ENCODE results near the gene TSKS. TPM values are rescaled to one million over a fixed set of nuclear protein-coding genes. Genes with fewer than 3 reads are reported as not detected.

TSKS gene
- total and polyA plus RNA-seq, 2 of the 13 experiments (the other 11 are each of a cell fraction or from before 2014, with no cell fraction given), result 0.03 TPM; not detected in 1

DNA sequence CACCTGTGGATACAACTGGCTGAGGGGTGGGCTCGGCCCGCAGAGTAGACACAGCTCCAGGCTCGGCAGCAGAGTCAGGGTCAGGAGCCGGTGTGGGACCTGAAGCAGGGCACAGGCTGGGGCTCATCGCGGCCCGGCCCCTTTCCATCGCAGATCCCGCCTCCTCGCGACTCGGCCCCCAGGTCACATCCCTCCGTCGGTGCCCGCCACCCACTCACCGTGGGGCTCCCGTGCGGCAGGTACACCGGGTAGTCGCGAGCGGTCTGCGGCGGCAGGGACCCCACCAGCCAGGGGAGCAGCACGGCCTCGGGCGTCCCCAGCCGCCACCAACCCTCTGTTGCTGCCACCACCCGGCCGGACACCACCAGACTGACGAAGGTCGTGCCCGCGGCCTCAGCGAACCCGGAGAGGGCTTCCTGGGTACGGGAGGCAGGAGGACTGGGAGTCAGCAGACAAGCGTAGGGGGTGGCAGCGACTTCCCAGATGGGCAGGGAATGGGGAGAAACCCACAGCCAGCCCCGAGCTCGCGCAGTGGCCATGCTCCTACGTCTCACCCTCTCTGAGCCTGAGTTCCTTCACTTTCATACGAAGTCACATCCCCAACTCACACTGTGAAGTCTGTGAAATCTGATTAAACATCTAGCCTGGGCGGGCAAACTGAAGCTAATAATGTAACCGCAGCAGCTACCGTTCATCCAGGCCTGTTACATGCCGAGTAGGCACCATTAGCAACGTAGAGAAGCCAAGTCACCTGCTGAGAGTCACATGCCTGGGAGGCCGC, 46.2 kb upstream of the TSKS start (continued):
- TF ChIP-seq, protein P1, sequence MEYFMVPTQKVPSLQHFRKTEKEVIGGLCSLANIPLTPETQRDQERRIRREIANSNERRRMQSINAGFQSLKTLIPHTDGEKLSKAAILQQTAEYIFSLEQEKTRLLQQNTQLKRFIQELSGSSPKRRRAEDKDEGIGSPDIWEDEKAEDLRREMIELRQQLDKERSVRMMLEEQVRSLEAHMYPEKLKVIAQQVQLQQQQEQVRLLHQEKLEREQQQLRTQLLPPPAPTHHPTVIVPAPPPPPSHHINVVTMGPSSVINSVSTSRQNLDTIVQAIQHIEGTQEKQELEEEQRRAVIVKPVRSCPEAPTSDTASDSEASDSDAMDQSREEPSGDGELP (IDR thresholded peaks at IDR 0.05; ENCODE audit: borderline replicate concordance, low read depth), result no peak
- TF ChIP-seq, protein P2, sequence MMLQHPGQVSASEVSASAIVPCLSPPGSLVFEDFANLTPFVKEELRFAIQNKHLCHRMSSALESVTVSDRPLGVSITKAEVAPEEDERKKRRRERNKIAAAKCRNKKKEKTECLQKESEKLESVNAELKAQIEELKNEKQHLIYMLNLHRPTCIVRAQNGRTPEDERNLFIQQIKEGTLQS (CRISPR knock-in tag; IDR thresholded peaks at IDR 0.05), result no peak
- TF ChIP-seq NPAS2 (CRISPR knock-in tag; IDR thresholded peaks at IDR 0.05; ENCODE audit: borderline replicate concordance), result no peak
- TF ChIP-seq ZC3H4 (CRISPR knock-in tag; IDR thresholded peaks at IDR 0.05; ENCODE audit: borderline replicate concordance), result no peak
- TF ChIP-seq, protein P3, sequence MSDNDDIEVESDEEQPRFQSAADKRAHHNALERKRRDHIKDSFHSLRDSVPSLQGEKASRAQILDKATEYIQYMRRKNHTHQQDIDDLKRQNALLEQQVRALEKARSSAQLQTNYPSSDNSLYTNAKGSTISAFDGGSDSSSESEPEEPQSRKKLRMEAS (IDR thresholded peaks at IDR 0.05), result peak; percentile 64; the same call in 1 of the 2 replicates
- TF ChIP-seq, protein P4, sequence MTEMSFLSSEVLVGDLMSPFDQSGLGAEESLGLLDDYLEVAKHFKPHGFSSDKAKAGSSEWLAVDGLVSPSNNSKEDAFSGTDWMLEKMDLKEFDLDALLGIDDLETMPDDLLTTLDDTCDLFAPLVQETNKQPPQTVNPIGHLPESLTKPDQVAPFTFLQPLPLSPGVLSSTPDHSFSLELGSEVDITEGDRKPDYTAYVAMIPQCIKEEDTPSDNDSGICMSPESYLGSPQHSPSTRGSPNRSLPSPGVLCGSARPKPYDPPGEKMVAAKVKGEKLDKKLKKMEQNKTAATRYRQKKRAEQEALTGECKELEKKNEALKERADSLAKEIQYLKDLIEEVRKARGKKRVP (CRISPR knock-in tag; IDR thresholded peaks at IDR 0.05), result no peak
- TF ChIP-seq KDM5B (CRISPR knock-in tag; IDR thresholded peaks at IDR 0.05; ENCODE audit: borderline replicate concordance), result peak; percentile 70
- TF ChIP-seq KLF16 (CRISPR knock-in tag; IDR thresholded peaks at IDR 0.05), result peak in 1 of 2 experiments; percentile 35; a peak in 1 of 4 replicates
- 0 out of 2 replicates have a peak, but pooled peaks have one; percentile 36 for TF ChIP-seq ZBTB7B (CRISPR knock-in tag; IDR thresholded peaks at IDR 0.05)
- TF ChIP-seq MAZ (IDR thresholded peaks at IDR 0.05; ENCODE audit: borderline replicate concordance, low read depth, low read length), result no peak
- TF ChIP-seq MAZ (CRISPR knock-in tag; IDR thresholded peaks at IDR 0.05; ENCODE audit: low read depth), result peak; percentile 17; the same call in 1 of the 2 replicates
- TF ChIP-seq, protein P5, sequence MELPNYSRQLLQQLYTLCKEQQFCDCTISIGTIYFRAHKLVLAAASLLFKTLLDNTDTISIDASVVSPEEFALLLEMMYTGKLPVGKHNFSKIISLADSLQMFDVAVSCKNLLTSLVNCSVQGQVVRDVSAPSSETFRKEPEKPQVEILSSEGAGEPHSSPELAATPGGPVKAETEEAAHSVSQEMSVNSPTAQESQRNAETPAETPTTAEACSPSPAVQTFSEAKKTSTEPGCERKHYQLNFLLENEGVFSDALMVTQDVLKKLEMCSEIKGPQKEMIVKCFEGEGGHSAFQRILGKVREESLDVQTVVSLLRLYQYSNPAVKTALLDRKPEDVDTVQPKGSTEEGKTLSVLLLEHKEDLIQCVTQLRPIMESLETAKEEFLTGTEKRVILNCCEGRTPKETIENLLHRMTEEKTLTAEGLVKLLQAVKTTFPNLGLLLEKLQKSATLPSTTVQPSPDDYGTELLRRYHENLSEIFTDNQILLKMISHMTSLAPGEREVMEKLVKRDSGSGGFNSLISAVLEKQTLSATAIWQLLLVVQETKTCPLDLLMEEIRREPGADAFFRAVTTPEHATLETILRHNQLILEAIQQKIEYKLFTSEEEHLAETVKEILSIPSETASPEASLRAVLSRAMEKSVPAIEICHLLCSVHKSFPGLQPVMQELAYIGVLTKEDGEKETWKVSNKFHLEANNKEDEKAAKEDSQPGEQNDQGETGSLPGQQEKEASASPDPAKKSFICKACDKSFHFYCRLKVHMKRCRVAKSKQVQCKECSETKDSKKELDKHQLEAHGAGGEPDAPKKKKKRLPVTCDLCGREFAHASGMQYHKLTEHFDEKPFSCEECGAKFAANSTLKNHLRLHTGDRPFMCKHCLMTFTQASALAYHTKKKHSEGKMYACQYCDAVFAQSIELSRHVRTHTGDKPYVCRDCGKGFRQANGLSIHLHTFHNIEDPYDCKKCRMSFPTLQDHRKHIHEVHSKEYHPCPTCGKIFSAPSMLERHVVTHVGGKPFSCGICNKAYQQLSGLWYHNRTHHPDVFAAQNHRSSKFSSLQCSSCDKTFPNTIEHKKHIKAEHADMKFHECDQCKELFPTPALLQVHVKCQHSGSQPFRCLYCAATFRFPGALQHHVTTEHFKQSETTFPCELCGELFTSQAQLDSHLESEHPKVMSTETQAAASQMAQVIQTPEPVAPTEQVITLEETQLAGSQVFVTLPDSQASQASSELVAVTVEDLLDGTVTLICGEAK (IDR thresholded peaks at IDR 0.05), result no peak
- TF ChIP-seq, protein P5 (CRISPR knock-in tag; IDR thresholded peaks at IDR 0.05), result 0 out of 2 replicates have a peak, but pooled peaks have one; percentile 44
- TF ChIP-seq BORCS8-MEF2B (CRISPR knock-in tag; IDR thresholded peaks at IDR 0.05), result 0 out of 2 replicates have a peak, but pooled peaks have one; percentile 17
- TF ChIP-seq ZNF138 (CRISPR knock-in tag; IDR thresholded peaks at IDR 0.05; ENCODE audit: low read depth), result no peak
- TF ChIP-seq, protein P6, sequence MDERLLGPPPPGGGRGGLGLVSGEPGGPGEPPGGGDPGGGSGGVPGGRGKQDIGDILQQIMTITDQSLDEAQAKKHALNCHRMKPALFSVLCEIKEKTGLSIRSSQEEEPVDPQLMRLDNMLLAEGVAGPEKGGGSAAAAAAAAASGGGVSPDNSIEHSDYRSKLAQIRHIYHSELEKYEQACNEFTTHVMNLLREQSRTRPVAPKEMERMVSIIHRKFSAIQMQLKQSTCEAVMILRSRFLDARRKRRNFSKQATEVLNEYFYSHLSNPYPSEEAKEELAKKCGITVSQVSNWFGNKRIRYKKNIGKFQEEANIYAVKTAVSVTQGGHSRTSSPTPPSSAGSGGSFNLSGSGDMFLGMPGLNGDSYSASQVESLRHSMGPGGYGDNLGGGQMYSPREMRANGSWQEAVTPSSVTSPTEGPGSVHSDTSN (CRISPR knock-in tag; IDR thresholded peaks at IDR 0.05), result no peak
